COLO829 (cell line): ENCODE results near the gene OXNAD1.

ENCODE experiments used
- DNase-seq: peaks from one replicate; pipeline ENCODE4 v3.0.0; 2012; ENCODE audit warnings: low spot score

The OXNAD1 gene

GRCh38 chr3:16247282-16248061 lies 17.5 kb upstream of the OXNAD1 start:
- DNase-seq = peak; percentile 56

- no peak for DNase-seq
Observed at GRCh38 chr3:16248556-16248955, 16.5 kb upstream of the OXNAD1 start.

- no peak for DNase-seq
Observed at GRCh38 chr3:16249336-16249735, 15.7 kb upstream of the OXNAD1 start.

- no peak for DNase-seq
Observed at GRCh38 chr3:16249886-16250285, 15.1 kb upstream of the OXNAD1 start.

- no peak for DNase-seq
Observed at GRCh38 chr3:16251316-16252085, 13.5 kb upstream of the OXNAD1 start.

- DNase-seq = no peak
Observed at GRCh38 chr3:16252243-16252978, 12.6 kb upstream of the OXNAD1 start.

GRCh38 chr3:16252988-16253387 lies 12.0 kb upstream of the OXNAD1 start:
- no peak for DNase-seq

GRCh38 chr3:16253601-16254000 lies 11.4 kb upstream of the OXNAD1 start:
- DNase-seq = no peak

GRCh38 chr3:16254916-16255315 lies 10.1 kb upstream of the OXNAD1 start:
- DNase-seq = no peak

GRCh38 chr3:16255326-16255725 lies 9.7 kb upstream of the OXNAD1 start:
- no peak for DNase-seq

- no peak for DNase-seq
Observed at GRCh38 chr3:16255726-16256125, 9.3 kb upstream of the OXNAD1 start.

GRCh38 chr3:16257309-16257708 lies 7.7 kb upstream of the OXNAD1 start:
- no peak for DNase-seq

- DNase-seq = no peak
Observed at GRCh38 chr3:16258177-16258576, 6.8 kb upstream of the OXNAD1 start.

- no peak for DNase-seq
Observed at GRCh38 chr3:16258866-16259265, 6.1 kb upstream of the OXNAD1 start.

- no peak for DNase-seq
Observed at GRCh38 chr3:16260046-16260445, 5.0 kb upstream of the OXNAD1 start.

GRCh38 chr3:16262174-16262573 lies 2.8 kb upstream of the OXNAD1 start:
- no peak for DNase-seq

- no peak for DNase-seq
Observed at GRCh38 chr3:16264174-16264707, 771 bp upstream of the OXNAD1 start.

GRCh38 chr3:16265455-16265786 lies 409 bp downstream of the OXNAD1 start:
- DNase-seq = no peak

- no peak for DNase-seq
Observed at GRCh38 chr3:16266714-16267113, 1.7 kb downstream of the OXNAD1 start.

- DNase-seq = no peak
Observed at GRCh38 chr3:16270855-16271254, 5.8 kb downstream of the OXNAD1 start.

- DNase-seq = no peak
Observed at GRCh38 chr3:16272588-16272987, 7.6 kb downstream of the OXNAD1 start.

- DNase-seq = no peak
Observed at GRCh38 chr3:16273867-16274266, 8.9 kb downstream of the OXNAD1 start.

- DNase-seq = no peak
Observed at GRCh38 chr3:16277471-16277870, 12.5 kb downstream of the OXNAD1 start.
